ENCODE measurements around the gene CATSPER1.

The CATSPER1 gene

GRCh38 chr11:65981101-65981740 lies 45.1 kb downstream of the CATSPER1 start:
- DNase-seq (ENCODE audit: low read depth in 1 of 2, low spot score in 1 of 2), result no peak
- Histone ChIP-seq H3K27me3 (ENCODE audit: insufficient read depth, poor library complexity, severe bottlenecking) (no peaks in the 10 kb centered on the region), H3K4me3 (replicated peaks; ENCODE audit: insufficient read depth, low read length) (no peak overlapping the region), H3K27ac (replicated peaks) (no peak overlapping the region)
- TF ChIP-seq SPI1 (IDR thresholded peaks at IDR 0.05; ENCODE audit: borderline replicate concordance, low read depth), result no peak
- no peak; the same call in 1 of the 2 replicates for TF ChIP-seq POLR2AphosphoS5 (IDR thresholded peaks at IDR 0.05; ENCODE audit: low read depth)
- no peak for TF ChIP-seq CTCF (IDR thresholded peaks at IDR 0.05; ENCODE audit: insufficient read depth, low read length)
- TF ChIP-seq GABPA (IDR thresholded peaks at IDR 0.05; ENCODE audit: low read depth), result no peak
- TF ChIP-seq REST (IDR thresholded peaks at IDR 0.05; ENCODE audit: insufficient replicate concordance, low read depth), result no peak

- TF ChIP-seq POLR2AphosphoS5 (IDR thresholded peaks at IDR 0.05; ENCODE audit: low read depth) (peak; percentile 22; the same call in 1 of the 2 replicates), SPI1 (IDR thresholded peaks at IDR 0.05; ENCODE audit: borderline replicate concordance, low read depth) (no peak)
- Histone ChIP-seq H3K27me3 (ENCODE audit: insufficient read depth, poor library complexity, severe bottlenecking) (no peaks in the 10 kb centered on the region), H3K4me3 (replicated peaks; ENCODE audit: insufficient read depth, low read length) (no peak overlapping the region), H3K27ac (replicated peaks) (no peak overlapping the region)
- DNase-seq (ENCODE audit: low read depth in 1 of 2, low spot score in 1 of 2), result no peak
Observed at GRCh38 chr11:65979261-65979759, 47.0 kb downstream of the CATSPER1 start.

GRCh38 chr11:65978391-65979238 lies 47.7 kb downstream of the CATSPER1 start:
- H3K27me3 ChIP-seq (ENCODE audit: insufficient read depth, poor library complexity, severe bottlenecking), result no peaks in the 10 kb centered on the region
- no peak overlapping the region for H3K27ac ChIP-seq (replicated peaks)
- no peak overlapping the region for H3K4me3 ChIP-seq (replicated peaks; ENCODE audit: insufficient read depth, low read length)
- no peak for DNase-seq (ENCODE audit: low read depth in 1 of 2, low spot score in 1 of 2)
- no peak for TF ChIP-seq GABPA (IDR thresholded peaks at IDR 0.05; ENCODE audit: low read depth)
- TF ChIP-seq REST (IDR thresholded peaks at IDR 0.05; ENCODE audit: insufficient replicate concordance, low read depth), result no peak
- no peak for TF ChIP-seq CTCF (IDR thresholded peaks at IDR 0.05; ENCODE audit: insufficient read depth, low read length)
- no peak for TF ChIP-seq POLR2AphosphoS5 (IDR thresholded peaks at IDR 0.05; ENCODE audit: low read depth)
- TF ChIP-seq SPI1 (IDR thresholded peaks at IDR 0.05; ENCODE audit: borderline replicate concordance, low read depth), result no peak
